Measurements from ENCODE around the gene ALDOC.

ALDOC gene

GRCh38 chr17:28527859-28528258 lies 48.8 kb downstream of the ALDOC start:
- TF ChIP-seq, protein P1, sequence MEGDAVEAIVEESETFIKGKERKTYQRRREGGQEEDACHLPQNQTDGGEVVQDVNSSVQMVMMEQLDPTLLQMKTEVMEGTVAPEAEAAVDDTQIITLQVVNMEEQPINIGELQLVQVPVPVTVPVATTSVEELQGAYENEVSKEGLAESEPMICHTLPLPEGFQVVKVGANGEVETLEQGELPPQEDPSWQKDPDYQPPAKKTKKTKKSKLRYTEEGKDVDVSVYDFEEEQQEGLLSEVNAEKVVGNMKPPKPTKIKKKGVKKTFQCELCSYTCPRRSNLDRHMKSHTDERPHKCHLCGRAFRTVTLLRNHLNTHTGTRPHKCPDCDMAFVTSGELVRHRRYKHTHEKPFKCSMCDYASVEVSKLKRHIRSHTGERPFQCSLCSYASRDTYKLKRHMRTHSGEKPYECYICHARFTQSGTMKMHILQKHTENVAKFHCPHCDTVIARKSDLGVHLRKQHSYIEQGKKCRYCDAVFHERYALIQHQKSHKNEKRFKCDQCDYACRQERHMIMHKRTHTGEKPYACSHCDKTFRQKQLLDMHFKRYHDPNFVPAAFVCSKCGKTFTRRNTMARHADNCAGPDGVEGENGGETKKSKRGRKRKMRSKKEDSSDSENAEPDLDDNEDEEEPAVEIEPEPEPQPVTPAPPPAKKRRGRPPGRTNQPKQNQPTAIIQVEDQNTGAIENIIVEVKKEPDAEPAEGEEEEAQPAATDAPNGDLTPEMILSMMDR (IDR thresholded peaks at IDR 0.05; ENCODE audit: control insufficient read depth, extremely low read depth, insufficient read depth), result no peak
- peak; percentile 88 for DNase-seq (ENCODE audit: low read depth)

GRCh38 chr17:28527181-28527681 lies 49.5 kb downstream of the ALDOC start:
- TF ChIP-seq, protein P1 (IDR thresholded peaks at IDR 0.05; ENCODE audit: control insufficient read depth, extremely low read depth, insufficient read depth), result no peak
- DNase-seq (ENCODE audit: low read depth), result no peak
- no peak overlapping the region for H3K4me3 ChIP-seq (ENCODE audit: low read depth, low read length)

More at GRCh38 chr17:28527859-28528258, 48.8 kb downstream of the ALDOC start:
- H3K4me3 ChIP-seq (ENCODE audit: low read depth, low read length), result no peak overlapping the region

- no peak for DNase-seq (ENCODE audit: low read depth)
Observed at GRCh38 chr17:28526381-28526780, 50.3 kb downstream of the ALDOC start.

GRCh38 chr17:28524476-28525424 lies 51.9 kb downstream of the ALDOC start:
- no peak overlapping the region for H3K4me3 ChIP-seq (ENCODE audit: low read depth, low read length)
- TF ChIP-seq, protein P1 (IDR thresholded peaks at IDR 0.05; ENCODE audit: control insufficient read depth, extremely low read depth, insufficient read depth), result no peak
- peak; percentile 83 for DNase-seq (ENCODE audit: low read depth)

More at GRCh38 chr17:28526381-28526780, 50.3 kb downstream of the ALDOC start:
- H3K4me3 ChIP-seq (ENCODE audit: low read depth, low read length), result no peak overlapping the region
- TF ChIP-seq, protein P1 (IDR thresholded peaks at IDR 0.05; ENCODE audit: control insufficient read depth, extremely low read depth, insufficient read depth), result no peak

- no peak overlapping the region for H3K4me3 ChIP-seq (ENCODE audit: low read depth, low read length)
- DNase-seq (ENCODE audit: low read depth), result no peak
- TF ChIP-seq, protein P1 (IDR thresholded peaks at IDR 0.05; ENCODE audit: control insufficient read depth, extremely low read depth, insufficient read depth), result no peak
Observed at GRCh38 chr17:28523876-28524275, 52.8 kb downstream of the ALDOC start.

GRCh38 chr17:28523186-28523585 lies 53.5 kb downstream of the ALDOC start:
- TF ChIP-seq, protein P1 (IDR thresholded peaks at IDR 0.05; ENCODE audit: control insufficient read depth, extremely low read depth, insufficient read depth), result no peak
- H3K4me3 ChIP-seq (ENCODE audit: low read depth, low read length), result no peak overlapping the region
- DNase-seq (ENCODE audit: low read depth), result no peak
